ENCODE results near the gene HOXB1. TPM values are rescaled to one million over a fixed set of nuclear protein-coding genes. Genes with fewer than 3 reads are reported as not detected.

HOXB1 gene
- total RNA-seq, 1 donor from 2014 or later: not detected

DNA sequence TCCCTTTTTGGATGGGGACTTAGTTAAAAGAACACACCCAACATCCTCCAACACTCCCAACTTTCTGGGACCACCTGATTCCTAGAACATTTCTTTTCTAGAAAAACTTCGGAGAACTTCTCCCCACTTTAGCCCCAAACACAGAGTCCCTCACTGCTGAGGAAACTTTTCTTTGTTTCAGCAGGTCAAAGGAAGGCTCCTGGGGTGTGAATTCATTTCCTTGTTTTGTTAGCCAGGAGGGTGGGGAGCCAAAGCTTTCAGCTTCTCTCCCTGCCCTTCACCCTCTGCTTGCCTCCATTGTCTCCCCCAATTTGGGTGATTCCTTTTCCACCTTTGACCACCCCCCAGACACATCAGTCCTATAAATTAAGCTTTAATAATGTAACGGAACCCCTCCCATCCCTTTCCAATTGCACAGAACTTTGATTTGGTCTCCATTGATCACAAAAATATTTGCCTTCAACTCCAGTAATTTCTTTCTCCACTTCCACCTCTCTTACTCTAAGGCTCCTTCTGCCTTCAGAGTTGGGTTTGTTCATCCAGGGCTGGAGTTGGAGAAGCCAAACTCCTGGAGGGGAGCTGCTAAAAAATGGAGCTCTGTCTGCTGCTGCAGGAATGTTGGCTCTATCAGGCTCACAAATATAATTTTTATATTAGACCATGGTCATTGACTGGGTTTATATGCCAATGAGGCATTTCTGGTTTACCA lies 37.0 kb upstream of the HOXB1 start:
- DNase-seq (ENCODE audit: extremely low spot score, unreplicated experiment): no peak
- Mint-ChIP-seq H3K27me3 (ENCODE audit: unreplicated experiment) (peaks cover 34% of the 10 kb centered on the region), H3K9me3 (ENCODE audit: unreplicated experiment) (no peaks in the 10 kb centered on the region), H3K4me3 (ENCODE audit: unreplicated experiment) (no peak overlapping the region), H3K27ac (ENCODE audit: unreplicated experiment) (no peak overlapping the region), H3K36me3 (ENCODE audit: unreplicated experiment) (no peaks in the 10 kb centered on the region), H3K4me1 (ENCODE audit: unreplicated experiment) (no peaks in the 10 kb centered on the region)
- TF ChIP-seq CTCF (IDR thresholded peaks at IDR 0.05): no peak

DNA sequence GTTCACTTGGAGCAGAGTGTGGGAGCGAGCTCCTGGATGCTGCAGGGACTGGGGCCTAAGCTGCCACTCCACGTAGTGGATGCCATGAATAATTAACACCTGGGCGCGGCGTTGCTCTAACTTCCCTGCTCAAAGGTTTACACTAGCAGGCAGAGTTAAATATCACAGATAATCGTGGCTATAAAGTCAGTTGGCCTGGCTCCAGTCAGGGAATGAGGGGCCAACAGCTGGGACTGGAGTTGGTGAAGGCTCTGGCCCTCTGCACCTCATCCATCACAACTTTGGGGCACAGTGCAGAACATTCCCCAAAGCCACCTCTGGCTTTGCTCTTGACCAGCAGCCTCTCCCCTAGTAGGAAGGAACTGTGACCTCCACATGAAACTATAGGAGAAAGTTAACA lies 36.4 kb upstream of the HOXB1 start:
- DNase-seq (ENCODE audit: extremely low spot score, unreplicated experiment): no peak
- Mint-ChIP-seq H3K4me1 (ENCODE audit: unreplicated experiment) (no peaks in the 10 kb centered on the region), H3K4me3 (ENCODE audit: unreplicated experiment) (no peak overlapping the region), H3K36me3 (ENCODE audit: unreplicated experiment) (no peaks in the 10 kb centered on the region), H3K9me3 (ENCODE audit: unreplicated experiment) (no peaks in the 10 kb centered on the region), H3K27me3 (ENCODE audit: unreplicated experiment) (peaks cover 34% of the 10 kb centered on the region), H3K27ac (ENCODE audit: unreplicated experiment) (no peak overlapping the region)
- no peak for TF ChIP-seq CTCF (IDR thresholded peaks at IDR 0.05)

DNA sequence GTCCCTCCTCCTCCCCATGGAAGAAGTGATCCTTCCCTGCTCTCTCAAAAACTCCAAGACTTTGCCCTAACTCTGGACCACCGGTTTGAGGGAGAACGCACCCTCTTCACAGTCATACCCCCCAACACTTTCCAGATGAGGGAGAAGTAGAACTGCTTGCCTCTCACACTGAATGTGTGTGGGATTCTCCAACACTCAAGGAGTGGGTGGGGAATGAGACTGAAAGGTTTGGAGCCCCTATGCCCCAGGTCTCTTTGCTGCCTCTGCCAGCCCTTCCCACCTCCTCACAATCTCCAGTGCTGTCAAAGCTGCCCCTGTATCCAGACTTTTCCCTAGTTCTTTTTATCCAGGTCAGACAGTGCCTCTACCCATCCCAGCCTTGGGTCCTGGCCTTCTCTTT lies 35.9 kb upstream of the HOXB1 start:
- Mint-ChIP-seq H3K9me3 (ENCODE audit: unreplicated experiment) (no peaks in the 10 kb centered on the region), H3K4me1 (ENCODE audit: unreplicated experiment) (no peaks in the 10 kb centered on the region), H3K36me3 (ENCODE audit: unreplicated experiment) (no peaks in the 10 kb centered on the region), H3K27me3 (ENCODE audit: unreplicated experiment) (peaks cover 34% of the 10 kb centered on the region), H3K27ac (ENCODE audit: unreplicated experiment) (no peak overlapping the region), H3K4me3 (ENCODE audit: unreplicated experiment) (no peak overlapping the region)
- TF ChIP-seq CTCF (IDR thresholded peaks at IDR 0.05): no peak
- no peak for DNase-seq (ENCODE audit: extremely low spot score, unreplicated experiment)

- Mint-ChIP-seq H3K4me3 (ENCODE audit: unreplicated experiment) (no peak overlapping the region), H3K27ac (ENCODE audit: unreplicated experiment) (no peak overlapping the region), H3K9me3 (ENCODE audit: unreplicated experiment) (no peaks in the 10 kb centered on the region), H3K36me3 (ENCODE audit: unreplicated experiment) (no peaks in the 10 kb centered on the region), H3K4me1 (ENCODE audit: unreplicated experiment) (no peaks in the 10 kb centered on the region), H3K27me3 (ENCODE audit: unreplicated experiment) (peaks cover 34% of the 10 kb centered on the region)
- no peak for TF ChIP-seq CTCF (IDR thresholded peaks at IDR 0.05)
- no peak for DNase-seq (ENCODE audit: extremely low spot score, unreplicated experiment)
These were observed 35.3 kb upstream of the HOXB1 start for GRCh38 chr17:48565925-48566710.

- Mint-ChIP-seq H3K36me3 (ENCODE audit: unreplicated experiment) (no peaks in the 10 kb centered on the region), H3K4me3 (ENCODE audit: unreplicated experiment) (no peak overlapping the region), H3K9me3 (ENCODE audit: unreplicated experiment) (no peaks in the 10 kb centered on the region), H3K4me1 (ENCODE audit: unreplicated experiment) (no peaks in the 10 kb centered on the region), H3K27ac (ENCODE audit: unreplicated experiment) (no peak overlapping the region), H3K27me3 (ENCODE audit: unreplicated experiment) (peaks cover 36% of the 10 kb centered on the region)
- DNase-seq (ENCODE audit: extremely low spot score, unreplicated experiment): no peak
- no peak for TF ChIP-seq CTCF (IDR thresholded peaks at IDR 0.05)
These were observed 34.3 kb upstream of the HOXB1 start for GRCh38 chr17:48565022-48565554.

Data from osteocyte (in vitro differentiated cells).